Tibial artery (tissue), 4 donors: Measurements from ENCODE around the gene UNC5A.

Experiments
- DNase-seq, 2 donors: peaks; one replicate each; pipeline ENCODE4 v3.0.0-alpha.2; 2019
- H3K27ac ChIP-seq, 2 donors: fragments of 200-600 bp; sonication (generic) in 1 of 2; 1 replicate in 1 of 2; 2 replicates in 1 of 2; pipeline ENCODE4 v1.5.1; 2018 to 2019; ENCODE audit warnings: mild to moderate bottlenecking in 1 of 2
- H3K27me3 ChIP-seq, 2 donors: fragments of 200-600 bp; sonication (generic) in 1 of 2; one replicate each; pipeline versions ENCODE4 v1.5.1 to v1.6.0; 2016 to 2019
- H3K36me3 ChIP-seq, 3 donors: fragments of 200-600 bp; sonication (generic) in 2 of 3; one replicate each; pipeline ENCODE4 v1.5.1; 2016 to 2019; ENCODE audit warnings: mild to moderate bottlenecking in 2 of 3
- H3K4me1 ChIP-seq, 4 donors: fragments of 200-600 bp; sonication (generic) in 2 of 4; 1 replicate in 3 of 4; 2 replicates in 1 of 4; pipeline ENCODE4 v1.5.1; 2016 to 2019
- H3K4me3 ChIP-seq, 2 donors: fragments of 200-600 bp; sonication (generic) in 1 of 2; 1 replicate in 1 of 2; 2 replicates in 1 of 2; pipeline ENCODE4 v1.5.1; 2018 to 2019; ENCODE audit warnings: mild to moderate bottlenecking in 2 of 2
- H3K9me3 ChIP-seq, 3 donors: fragments of 200-600 bp; sonication (generic) in 1 of 3; one replicate each; pipeline ENCODE4 v1.5.1; 2016 to 2019
- intact Hi-C: fragments of 100-400 bp; cut with DNase I; formaldehyde crosslinking; loops from one replicate; pipeline ENCODE4 v1.15.0; 2023; ENCODE audit warnings: low total_unique reads
- TF ChIP-seq, protein P1 (sequence below), 2 experiments: fragments of 200-600 bp in 1 of 2; fragments of 450-650 bp in 1 of 2; IDR thresholded peaks; one replicate each; pipeline ENCODE4 v1.5.1; 2017 to 2019; ENCODE audit warnings: antibody characterized with exemption in 2 of 2, mild to moderate bottlenecking in 1 of 2, moderate library complexity in 1 of 2

UNC5A gene

DNA sequence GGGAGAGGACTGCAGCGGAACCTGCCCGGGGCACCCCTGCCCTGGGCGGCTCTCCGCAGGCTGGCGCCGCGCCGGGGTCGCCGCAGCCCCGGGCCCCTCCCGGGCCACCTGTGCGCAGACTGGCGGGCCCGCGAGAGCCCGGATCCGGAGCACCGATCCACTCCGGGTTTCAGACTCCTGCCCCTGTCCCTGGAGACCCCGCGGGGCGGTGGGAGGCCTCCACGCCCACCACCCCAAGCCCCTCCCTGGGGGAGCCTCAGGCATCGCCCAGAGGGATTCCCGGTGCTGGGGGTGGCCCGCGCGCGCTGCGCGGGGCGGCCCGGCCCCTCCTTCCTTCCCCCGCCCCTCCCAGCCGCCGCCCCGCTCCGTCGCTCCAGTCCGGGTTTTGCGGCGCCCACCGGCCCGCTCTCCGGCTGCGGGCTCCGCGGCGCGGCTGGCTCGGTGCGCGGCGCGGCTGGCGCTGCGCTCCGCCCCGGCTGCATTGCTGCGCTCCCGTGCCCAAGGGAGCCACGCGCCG lies at the start of gene UNC5A:
Gene UNC5A, plus strand, starts transcription at position 479 of the 517 bp plus-strand sequence. CDS start 192 bp downstream, outside the sequence.
- peak within 1 kb of the TSS in 1 of 2 donors; percentile 38 for H3K4me3 ChIP-seq
- DNase-seq, result no peak
- intact Hi-C loops, result no loop called here
- peaks cover 0 to 70% of the 10 kb centered on the region in 2 donors for H3K27me3 ChIP-seq
- no peaks in the 10 kb centered on the region for H3K36me3 ChIP-seq
- H3K4me1 ChIP-seq, result peaks cover 0 to 24% (median 20%) of the 10 kb centered on the region in 4 donors
- no peak within 1 kb of the TSS for H3K27ac ChIP-seq
- TF ChIP-seq, protein P1, sequence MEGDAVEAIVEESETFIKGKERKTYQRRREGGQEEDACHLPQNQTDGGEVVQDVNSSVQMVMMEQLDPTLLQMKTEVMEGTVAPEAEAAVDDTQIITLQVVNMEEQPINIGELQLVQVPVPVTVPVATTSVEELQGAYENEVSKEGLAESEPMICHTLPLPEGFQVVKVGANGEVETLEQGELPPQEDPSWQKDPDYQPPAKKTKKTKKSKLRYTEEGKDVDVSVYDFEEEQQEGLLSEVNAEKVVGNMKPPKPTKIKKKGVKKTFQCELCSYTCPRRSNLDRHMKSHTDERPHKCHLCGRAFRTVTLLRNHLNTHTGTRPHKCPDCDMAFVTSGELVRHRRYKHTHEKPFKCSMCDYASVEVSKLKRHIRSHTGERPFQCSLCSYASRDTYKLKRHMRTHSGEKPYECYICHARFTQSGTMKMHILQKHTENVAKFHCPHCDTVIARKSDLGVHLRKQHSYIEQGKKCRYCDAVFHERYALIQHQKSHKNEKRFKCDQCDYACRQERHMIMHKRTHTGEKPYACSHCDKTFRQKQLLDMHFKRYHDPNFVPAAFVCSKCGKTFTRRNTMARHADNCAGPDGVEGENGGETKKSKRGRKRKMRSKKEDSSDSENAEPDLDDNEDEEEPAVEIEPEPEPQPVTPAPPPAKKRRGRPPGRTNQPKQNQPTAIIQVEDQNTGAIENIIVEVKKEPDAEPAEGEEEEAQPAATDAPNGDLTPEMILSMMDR (IDR thresholded peaks at IDR 0.05), result no peak
- no peaks in the 10 kb centered on the region for H3K9me3 ChIP-seq

DNA sequence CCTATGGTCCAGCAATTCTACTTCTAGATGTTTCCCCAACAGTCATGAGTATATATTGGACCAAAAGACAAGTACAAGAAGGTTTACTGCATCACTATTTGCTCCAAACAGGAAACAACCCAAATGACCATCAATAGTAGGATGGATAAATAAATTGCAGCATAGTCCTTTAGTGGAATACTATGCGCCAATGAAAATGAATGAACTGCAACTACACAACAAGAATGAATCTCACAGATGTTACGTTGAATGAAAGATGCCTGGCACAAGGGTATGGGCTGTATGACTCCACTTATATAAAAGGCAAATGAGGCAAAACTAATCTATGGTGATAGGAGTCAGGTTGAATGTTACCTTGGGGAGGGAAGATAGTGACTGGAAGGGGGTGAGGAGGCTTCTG lies 48.6 kb upstream of the UNC5A start:
- no peak for DNase-seq
- Histone ChIP-seq H3K4me3 (no peak overlapping the region), H3K27me3 (no peaks in the 10 kb centered on the region), H3K9me3 (peaks cover 0 to 23% (median 13%) of the 10 kb centered on the region in 3 donors), H3K27ac (no peak overlapping the region), H3K36me3 (no peaks in the 10 kb centered on the region), H3K4me1 (no peaks in the 10 kb centered on the region)
- TF ChIP-seq, protein P1 (IDR thresholded peaks at IDR 0.05), result no peak
- intact Hi-C loops, result no loop called here

DNA sequence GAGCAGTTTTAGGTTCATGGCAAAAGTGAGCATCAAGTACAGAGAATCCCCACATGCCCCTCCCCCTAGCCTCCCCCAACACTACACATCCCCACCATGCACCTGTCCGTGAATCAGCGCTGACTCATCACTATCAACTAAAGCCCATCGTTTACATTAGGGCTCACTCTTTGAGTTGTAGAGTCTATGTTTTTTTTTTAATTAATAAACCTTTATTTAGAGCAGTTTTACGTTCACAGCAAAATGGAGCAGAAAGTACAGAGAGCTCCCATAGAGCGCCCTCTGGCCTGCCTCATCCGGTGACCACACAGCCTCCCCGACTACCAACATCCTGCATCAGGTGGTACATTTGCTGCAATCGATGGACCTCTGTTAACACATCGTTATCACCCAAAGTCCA lies 47.9 kb upstream of the UNC5A start:
- H3K4me3 ChIP-seq, result no peak overlapping the region
- TF ChIP-seq, protein P1 (IDR thresholded peaks at IDR 0.05), result no peak
- no peak for DNase-seq

DNA sequence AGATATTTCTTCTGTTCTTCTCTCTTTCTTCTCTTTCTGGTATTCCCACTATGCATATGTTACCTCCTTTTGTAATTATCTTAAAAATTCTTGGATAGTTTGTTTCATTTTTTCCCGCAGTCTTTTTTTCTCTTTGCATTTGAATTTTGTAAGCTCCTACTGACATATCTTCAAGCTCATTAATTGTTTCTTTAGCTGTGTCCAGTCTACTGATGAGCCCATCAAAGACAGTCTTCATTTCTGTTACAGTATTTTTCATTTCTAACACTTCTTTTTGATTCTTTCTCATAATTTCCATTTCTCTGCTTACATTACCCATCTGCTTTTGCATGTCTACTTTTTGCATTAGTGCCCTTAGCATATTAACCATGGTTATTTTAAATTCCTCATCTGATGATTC lies 44.7 kb upstream of the UNC5A start:
- no peaks in the 10 kb centered on the region for H3K4me1 ChIP-seq
- H3K4me3 ChIP-seq, result no peak overlapping the region
- no peaks in the 10 kb centered on the region for H3K36me3 ChIP-seq
- TF ChIP-seq, protein P1 (IDR thresholded peaks at IDR 0.05), result no peak
- intact Hi-C loops, result no loop called here
- H3K27me3 ChIP-seq, result peaks cover 0 to 16% of the 10 kb centered on the region in 2 donors
- DNase-seq, result no peak
- H3K9me3 ChIP-seq, result peaks cover 0 to 19% (median 12%) of the 10 kb centered on the region in 3 donors
- no peak overlapping the region for H3K27ac ChIP-seq

More for the DNA sequence above, 47.9 kb upstream of the UNC5A start:
- Histone ChIP-seq H3K36me3 (no peaks in the 10 kb centered on the region), H3K4me1 (no peaks in the 10 kb centered on the region), H3K27me3 (no peaks in the 10 kb centered on the region), H3K9me3 (peaks cover 0 to 23% (median 15%) of the 10 kb centered on the region in 3 donors), H3K27ac (no peak overlapping the region)
- intact Hi-C loops, result no loop called here

DNA sequence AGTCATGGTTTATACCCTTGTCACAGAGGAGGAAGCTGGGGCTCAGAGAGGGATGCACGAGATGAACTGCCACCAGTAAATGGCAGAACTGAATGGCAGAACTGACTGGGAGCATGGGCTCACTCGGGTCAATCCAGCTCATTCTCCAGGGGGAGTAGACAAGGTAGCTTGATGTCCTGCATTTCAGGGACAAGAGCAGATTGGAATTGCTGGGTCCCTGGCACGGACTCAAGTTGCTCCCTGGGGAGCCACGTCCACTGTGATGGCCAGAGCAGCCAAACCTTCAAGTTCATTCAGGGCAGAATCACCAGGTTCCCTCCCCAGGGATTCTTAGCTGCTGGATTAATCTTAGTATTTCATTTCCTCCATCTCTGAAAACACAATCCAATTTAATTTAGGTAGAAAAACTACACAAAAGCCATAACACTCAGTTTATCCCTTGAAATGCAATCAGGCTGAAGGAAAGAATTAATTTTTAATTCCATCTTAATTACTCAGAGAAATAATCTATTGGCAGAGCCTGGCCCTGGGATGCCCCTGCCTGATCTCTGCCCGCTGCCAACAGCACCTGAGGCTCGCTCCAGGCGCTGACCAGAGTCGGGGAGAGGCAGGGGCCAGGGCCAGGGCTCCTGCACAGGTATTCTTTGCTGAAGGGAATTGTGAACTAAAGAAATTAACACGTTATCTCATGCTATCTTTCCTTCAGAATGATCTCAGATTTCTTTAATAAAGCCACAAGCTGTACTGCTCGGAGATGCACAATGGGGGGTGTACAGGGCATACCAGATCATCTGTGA lies 42.0 kb upstream of the UNC5A start:
- no peak overlapping the region for H3K4me3 ChIP-seq
- TF ChIP-seq, protein P1 (IDR thresholded peaks at IDR 0.05), result no peak
- intact Hi-C loops, result no loop called here

More for the DNA sequence above, 42.0 kb upstream of the UNC5A start:
- Histone ChIP-seq H3K4me1 (no peaks in the 10 kb centered on the region), H3K36me3 (no peaks in the 10 kb centered on the region), H3K27me3 (peaks cover 0 to 16% of the 10 kb centered on the region in 2 donors), H3K9me3 (peaks cover 0 to 19% (median 12%) of the 10 kb centered on the region in 3 donors), H3K27ac (no peak overlapping the region)
- DNase-seq, result no peak
